ENCODE results near the gene MYO5B.
"Not testable (repeated sequence)": the region's sequence is repeated elsewhere in the genome, so short reads cannot be mapped to it uniquely, and the experiment has no call there.

MYO5B gene

DNA sequence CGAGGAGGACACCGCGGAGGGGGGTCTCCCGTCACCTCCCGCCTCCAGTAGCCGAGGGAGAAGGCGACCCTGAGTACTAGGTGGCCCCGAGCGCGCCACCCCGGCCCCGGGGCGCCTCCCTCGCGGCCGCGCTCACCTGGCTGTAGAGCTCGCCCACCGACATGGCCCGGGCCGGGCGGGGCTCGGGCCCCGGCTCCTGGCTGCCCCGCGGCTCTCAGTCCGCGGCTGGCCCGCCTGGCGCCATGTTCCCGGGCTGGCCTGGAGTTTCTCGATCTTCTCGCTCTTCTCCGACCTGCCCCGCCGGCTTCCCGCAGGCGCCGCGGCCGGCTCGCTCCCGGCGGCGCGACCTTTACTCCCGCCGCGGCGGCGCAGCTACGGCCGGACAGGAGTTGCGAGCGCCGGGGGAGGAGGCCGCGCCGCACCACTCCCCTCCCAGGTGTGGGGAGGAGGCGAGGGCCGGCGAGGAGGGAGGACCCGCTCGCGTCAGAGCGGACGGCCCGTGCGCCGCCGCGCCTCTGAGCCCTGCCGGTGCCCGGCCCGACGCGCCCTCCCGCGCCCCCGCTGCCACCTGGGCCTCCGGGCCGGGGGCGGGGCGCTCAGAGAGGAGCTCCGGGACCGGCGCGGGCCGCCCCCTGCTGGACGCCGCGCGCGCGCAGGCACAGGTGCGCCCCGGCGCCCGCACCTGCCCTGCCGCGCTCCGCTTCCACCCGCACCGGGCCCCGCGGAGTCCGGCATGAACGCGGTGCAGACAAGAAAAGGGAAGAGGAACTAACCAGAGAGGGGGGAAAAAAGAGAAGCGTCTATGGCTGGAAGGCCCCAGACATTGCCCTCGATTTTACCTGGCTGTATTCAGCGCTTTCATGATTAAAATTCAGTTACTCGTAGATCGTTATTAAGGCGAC, at the start of gene MYO5B:
TSS of gene MYO5B (minus strand) at position 517 of the 902 bp plus-strand sequence. CDS start at position 163, 354 bp downstream.
- DNase-seq = peak; percentile 70

DNA sequence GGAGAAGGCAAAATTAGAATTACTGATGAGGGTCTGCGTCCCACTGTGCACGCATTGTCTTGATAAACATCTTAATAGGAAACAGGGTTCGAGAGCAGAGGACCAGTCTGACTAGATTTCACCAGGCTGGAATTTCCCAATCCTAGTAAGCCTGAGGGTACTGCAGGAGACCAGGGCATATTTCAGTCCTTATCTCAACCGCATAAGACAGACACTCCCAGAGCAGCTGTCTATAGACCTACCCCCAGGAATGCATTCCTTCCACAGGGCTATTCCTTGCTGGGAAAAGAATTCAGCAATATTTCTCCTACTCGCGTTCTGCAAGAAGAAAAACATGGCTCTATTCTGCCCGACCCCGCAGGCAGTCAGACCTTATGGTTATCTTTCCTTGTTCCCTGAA, 46.8 kb upstream of the MYO5B start:
- DNase-seq = not testable (repeated sequence)

DNA sequence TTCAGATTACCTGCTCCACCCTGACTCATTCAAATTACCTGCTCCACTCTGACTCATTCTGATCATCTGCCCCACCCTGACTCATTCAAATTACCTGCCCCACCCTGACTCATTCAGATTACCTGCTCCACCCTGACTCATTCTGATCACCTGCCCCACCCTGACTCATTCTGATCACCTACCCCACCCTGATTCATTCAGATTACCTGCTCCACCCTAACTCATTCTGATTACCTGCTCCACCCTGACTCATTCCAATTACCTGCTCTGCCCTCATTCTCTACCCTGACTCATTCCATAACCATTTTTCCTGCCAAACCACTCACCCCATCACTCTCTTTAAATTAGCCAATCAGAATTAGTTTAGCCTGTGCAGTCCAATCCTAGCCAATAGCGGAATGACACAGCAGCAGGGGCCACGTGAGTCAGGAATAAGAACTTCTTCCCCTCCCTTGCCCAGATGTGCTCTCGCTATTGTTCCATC, 45.2 kb upstream of the MYO5B start:
- DNase-seq = no peak

DNA sequence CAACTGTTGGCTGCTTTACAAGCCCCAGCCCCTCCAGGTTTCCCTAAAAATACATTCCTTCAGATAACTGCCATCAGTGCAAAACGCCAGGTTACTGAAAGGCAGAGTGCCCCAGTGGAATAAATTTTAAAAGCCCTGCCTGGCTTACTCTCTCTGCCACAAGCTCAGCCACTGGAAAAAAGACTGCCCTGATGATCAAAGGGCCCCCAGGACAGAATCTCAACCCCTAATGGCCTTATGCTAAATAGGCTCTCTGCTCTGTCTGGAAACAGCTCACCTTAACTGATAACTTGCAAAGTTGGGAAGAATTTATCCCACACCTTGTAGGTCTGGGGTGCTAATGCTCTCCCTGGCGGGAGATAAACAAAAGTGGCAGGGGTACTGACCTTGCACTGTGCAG, 37.5 kb upstream of the MYO5B start:
- DNase-seq = no peak

DNA sequence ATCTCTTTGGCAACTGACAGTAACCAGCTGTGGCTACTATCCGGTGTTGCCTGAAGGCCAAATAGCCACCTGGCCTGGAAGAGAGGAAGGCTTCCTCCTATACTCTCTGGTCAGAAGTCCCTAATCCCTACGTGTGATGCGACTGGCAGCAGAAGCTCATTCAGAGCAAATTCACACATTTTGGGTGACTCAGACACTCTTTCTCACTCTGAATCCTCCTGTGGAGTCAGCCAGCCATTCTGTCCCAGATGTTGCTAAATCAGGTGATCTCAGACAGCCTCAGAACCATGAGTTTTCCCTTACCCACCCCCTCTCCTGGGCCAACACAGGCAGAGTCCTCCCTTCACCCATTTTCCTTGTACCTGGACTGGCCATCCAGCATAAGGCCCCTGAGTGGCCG, 36.7 kb upstream of the MYO5B start:
- DNase-seq = no peak

DNA sequence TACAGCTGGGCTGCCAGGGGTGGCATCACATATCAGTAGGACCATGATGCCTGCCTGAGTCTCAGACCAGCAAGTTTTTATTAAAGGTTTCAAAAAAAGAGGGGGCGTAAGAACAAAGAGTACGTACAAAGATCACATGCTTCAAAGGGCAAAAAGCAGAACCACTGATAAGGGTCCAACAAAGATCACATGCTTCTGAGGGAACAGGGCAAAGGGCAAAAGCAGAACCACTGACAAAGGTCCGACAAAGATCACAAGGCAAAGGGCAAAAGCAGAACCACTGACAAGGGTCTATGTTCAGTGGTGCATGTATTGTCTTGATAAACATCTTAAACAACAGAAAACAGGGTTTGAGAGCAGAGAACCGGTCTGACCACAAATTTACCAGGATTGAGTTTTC, 25.3 kb upstream of the MYO5B start:
- not testable (repeated sequence) for DNase-seq

DNA sequence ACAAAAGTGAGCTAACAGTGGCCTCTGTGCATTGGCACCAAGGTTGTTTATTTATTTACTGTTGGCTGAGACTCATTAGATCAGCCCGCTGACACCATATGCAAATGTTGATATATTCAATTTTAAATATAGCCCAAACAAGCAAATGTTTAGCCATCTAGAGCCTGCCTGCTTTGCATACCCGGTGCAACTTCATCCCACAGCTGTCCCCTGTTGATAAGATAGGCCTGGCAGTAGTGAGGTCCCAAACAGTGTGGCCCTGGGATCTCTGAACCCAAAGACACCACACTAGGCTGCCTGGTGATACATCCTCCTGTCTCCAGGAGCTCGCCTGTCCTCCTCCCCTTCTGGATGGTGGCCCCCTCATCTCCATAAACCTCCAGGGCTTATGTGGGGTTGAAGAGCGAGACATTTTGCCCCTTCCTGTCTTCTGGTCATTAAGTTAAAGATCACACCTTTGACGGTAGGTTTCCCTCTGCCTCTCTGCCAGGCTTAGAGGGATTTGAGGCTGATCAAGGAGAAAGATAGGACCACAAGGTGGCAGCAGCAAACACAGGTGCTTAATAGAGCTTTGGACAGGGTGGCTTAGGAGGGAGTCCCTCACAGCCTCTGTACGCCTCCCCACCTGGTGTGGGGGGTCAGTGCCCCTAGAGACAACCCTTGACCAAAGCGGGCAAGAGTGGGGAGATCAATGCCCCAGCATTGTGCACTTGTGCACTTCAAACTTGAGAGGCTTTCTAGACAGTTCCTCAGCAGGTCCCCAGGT, 23.7 kb upstream of the MYO5B start:
- no peak for DNase-seq

DNA sequence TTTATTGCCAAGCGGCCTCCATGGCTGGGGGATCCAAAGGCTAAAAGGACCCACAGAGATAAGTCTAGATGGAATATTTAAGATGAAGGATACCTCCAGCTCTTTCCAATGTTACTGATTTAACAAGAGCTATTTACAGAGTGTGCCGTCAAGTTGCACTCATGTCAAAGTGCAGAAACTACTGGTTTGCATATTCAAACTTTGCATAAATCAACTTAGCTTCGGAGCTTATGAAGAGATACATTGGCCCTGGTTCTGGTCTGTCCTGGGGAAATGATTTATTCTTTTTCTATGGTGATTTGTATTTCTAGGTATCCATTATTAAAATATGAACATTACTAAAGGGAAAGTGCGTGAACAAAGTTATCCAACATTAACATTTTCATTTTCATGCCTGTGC, 14.4 kb upstream of the MYO5B start:
- no peak for DNase-seq

DNA sequence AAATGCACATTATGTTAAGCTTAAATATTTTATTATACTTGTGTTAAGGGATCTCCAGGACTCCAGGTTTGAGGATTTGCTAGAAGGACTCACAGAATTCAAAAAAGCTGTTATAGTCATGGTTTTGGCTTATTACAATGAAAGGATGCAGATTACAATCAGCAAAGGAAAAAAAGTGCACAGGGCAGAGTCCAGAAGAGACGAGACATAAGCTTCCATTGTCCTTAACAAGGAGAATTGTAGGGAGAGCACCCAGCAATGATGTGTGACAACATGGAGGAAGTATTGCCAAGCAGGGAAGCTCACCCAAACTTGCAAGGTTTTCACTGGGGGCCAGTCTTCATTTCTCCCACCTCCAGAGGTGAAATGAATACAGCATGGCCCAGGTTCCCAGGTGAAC, 12.8 kb upstream of the MYO5B start:
- DNase-seq = no peak

DNA sequence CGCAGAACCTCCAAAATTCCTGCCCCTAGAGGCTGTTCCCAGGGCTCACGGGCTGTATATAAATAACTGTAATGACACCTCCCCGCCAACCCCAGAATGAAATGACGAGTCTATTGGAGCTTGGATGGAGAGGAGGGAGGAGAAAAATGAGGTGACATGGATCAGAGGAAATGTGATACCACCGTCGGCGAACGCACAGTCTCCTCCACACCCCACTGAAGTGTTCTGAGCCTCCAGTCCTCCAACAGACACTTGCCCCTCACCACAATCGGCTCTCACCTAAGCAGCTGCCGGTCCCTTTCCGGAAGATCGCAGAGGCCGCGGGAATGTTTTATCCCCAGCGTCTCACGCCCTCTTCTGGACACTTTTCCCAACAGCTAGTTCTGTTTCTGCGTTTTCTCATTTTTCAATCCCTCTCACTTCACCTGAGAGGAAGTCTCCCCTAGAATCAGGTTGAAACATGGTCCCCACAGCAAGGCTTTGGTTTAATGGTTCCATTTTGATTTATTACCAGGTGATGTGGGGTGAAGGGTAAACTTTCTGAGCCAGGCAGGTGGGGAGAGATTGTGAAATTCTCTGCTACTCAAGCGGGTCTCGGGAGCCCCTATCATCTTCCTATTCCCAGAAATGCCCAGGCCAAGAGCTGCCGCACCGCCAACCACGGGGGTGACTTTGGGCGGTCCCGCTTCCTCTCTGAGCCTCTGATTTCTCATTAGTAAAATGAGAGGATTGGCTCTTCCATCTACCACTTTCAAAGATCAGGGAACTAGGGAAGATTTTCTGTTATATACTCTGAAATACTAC, 9.1 kb upstream of the MYO5B start:
- peak; percentile 42 for DNase-seq

DNA sequence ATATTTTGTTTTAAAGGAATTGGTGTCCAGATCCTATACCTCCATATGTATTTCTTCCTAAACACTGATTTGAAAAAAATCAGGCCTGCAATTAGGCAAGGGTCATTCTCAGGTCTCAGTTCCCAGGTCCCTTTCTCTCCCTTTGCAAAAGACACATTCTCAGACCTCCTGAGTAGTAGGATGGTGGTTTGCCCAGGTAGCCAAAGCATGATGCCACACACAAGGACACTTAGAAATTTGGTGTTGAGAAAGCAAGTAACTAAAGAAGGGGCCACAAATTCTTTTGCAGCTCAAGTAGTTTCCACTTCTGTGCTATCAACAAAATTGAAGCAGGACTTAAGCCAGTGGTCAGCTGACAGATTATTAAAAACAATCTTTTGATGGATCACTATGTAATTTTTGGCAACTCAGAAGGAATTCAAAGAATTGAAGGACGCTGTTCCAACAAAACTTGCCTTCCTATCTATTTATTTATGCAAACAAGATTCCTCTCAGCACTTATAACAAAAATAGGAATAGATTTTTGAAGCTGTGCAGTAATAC, 6.6 kb upstream of the MYO5B start:
- DNase-seq = no peak

DNA sequence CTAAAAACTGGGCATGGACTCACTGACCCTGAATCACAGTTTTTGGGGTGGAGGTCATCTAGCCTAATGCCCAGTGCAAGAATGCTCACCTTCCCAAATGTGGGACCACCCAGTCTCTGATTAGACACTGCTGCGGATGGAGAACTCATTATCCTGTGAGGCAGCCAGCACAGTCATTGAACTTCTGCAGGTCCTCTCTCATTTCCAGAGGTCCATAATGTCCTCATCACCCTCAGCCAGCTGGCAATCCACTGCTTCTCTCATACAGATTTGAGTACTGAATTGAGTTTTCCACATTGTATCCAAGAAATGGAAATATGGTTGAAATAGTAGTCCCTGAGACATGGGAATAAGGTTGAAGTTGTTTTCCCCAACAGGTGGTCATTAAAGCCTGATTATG, 5.0 kb upstream of the MYO5B start:
- DNase-seq = no peak

DNA sequence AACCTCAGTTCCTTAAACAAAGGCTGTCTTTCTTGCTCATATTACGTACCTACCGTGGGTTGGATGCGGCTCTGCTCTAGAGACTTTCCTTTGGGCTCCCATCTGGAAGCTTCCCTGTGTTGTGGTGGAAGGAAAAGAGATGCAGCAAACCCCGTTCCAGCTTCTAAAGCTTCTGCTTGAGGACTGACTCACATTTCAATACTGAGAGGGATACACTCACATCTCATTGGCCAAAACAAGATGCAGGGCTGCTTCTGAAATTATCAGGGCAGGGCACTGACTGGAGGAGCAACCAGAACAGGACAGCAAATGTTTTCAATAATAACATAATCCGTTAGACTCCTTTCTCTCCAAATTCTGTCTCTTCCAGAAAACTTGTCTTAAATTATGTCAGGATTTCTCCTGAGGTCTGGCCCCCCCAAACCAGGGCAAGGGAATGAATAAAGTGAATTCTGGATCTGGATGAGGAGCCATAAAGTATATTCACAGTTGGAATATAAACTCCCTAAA, 4.5 kb upstream of the MYO5B start:
- DNase-seq = no peak

DNA sequence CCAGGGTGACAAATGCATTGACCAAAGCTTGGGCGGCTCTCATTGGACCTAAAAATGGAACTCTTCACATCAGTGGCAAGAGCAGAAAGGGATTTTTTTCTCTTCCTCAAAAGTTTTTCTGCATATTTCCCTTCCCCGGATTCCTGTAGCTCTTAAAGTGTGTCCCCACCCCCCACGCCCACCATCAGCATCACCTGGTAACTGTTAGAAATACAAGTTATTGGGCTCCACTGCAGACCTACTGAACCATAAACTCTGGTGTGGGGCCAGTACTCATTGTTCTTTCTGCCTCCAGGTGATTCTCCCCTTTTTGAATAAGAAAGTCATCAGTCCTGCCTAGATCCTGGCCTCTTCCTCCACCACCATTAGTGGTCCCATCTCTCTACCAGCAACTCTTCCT, 1.3 kb upstream of the MYO5B start:
- DNase-seq = no peak

DNA sequence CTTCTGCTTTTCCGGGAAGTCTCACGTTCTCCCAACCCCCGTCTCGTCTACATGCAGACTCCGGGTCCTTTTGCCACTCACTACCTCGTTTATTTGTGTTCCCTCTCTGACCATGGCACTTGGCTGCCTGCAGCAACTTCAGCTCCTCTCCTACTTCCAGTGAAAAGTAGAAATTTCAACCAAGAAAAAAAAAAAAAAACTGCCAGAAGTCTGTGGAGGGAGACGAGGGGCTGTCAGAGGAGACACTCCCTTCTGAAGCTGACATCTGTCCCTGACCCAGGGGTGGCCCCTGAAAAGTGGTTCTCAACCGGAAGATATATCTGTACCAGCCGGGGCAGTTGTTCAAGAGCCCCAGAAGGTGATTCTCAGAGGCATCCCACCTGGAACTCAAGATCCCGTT, 742 bp upstream of the MYO5B start:
- no peak for DNase-seq

DNA sequence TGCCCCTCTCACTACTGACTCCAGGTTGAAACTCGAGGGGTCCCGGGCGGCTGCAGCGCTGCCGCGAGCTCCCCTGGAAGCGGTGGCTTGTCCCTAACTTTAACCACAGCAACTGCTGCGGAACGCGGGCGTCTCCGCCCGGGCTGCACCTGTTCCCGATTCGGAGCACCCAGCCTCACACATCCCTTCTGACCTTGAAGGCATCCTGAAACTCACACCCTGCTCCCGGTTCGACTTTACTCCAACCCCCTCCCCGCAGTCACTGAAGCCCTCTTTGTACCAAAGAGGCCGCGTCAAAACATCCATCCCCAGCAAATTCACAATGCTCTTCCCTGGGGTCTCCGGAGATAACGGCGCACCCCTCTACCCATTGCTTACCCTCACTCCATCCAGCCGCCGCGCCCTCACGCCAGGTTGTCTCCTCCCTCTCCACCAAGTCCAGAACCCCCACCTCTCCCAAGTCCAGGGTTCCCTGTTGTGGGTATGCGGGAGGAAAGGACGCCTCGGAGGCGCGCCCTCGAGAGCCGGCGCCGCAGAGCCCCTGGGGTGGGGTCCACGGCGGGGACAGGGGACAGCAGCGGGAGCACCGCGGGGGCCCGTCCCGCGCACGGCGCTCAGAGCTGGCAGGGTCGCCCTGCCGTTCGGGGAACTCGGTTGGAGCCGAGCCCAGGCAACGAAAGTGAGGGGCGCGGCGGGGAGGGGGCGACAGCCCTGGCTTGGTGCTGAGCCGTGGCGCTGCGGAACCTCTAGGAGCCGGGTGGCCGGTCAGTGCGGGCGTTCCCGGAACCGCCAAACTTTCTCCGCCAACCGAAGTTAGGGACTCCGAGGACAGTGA, 934 bp downstream of the MYO5B start:
- peak; percentile 25 for DNase-seq

DNA sequence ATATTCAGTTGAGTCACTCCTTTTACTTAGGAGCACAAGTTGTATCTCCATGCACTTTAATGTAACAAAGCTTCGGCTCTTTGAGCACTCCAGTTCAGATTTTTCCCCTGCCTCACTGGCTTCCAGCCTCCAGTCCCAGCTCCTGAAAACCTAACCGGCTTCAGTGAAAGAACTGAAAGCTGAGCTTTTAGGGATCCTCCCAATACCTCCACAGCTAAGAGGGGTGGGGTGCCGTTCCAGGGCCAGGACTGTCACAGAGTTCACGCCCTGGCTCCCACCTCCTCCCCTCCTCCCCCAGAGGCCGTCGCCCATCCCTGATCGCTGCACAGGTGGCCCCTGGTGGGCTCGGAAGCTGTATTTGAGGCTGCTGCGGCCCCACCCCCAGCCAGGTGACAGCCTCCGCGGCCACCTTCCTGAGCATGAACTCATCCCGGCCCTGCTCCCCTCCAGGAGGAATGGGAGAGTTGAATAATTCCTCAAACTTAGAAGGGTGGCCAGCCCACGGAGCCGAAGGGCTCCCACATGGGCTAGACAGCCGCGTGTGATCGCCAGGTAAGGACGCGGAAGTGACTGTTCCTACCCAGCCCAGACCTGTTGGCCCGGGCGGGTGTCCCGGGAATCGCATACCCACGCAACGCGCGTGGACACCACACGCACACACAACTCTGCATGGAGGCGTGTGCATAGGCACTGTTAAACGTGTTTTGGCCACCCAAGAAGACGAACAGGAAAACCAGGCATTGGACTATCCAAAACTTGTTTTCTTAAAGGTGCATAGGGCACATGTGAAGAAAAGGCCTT, 1.8 kb downstream of the MYO5B start:
- no peak for DNase-seq

DNA sequence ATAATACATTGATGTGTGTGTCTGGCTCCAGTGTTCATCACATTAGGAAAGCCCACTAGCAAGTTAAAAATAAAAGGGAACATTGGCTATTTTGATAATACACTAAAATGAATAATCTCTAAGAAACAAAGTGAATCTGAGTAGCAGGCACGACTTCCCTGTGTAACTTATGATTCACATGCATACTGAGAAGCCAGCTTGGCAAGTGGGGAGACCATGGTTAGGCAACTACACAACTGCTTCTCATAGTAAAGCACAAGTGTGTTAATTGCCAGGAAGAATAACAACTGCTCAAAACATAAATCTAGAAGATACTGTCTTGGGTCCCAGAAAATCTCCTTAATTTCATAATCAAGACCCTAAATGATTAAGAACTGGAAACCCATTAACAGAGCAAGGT, 4.0 kb downstream of the MYO5B start:
- DNase-seq = no peak

DNA sequence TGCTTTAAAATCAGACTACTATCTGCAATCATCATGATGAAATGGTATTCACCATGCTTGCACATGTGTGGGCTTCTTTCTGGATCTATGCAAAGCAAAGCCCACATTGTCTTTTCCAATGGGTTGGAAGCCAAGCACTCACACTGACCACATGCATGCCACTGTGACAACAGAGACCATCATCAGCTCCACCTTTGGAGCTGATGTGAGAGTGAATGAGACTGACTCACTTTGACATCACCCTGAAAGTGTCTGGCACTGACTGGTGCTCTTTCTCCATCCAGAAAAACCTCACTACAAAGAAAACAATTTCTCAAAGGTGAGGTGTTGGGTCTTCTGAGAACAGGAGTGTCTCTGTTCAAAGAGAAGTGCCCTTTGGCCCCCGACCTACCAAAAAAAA, 4.7 kb downstream of the MYO5B start:
- DNase-seq = no peak

DNA sequence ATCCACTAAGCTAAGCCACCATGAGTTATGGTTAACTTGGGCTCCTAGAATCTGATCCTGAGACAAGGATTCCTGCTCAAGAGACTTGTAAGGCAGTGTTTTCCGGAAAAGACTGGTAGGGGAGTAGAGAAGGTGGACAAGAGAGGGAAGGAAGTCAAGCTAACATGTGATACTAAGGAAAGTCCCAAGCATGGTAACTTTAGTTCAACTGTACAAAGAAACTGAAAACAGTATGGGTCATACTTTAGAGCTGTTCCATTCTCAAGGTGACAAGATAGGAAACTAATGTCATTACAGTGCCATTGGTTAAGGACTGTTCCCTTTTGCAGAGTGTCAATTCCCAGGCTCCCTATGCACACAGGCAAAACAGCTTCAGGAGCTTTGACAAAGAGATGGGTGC, 5.8 kb downstream of the MYO5B start:
- no peak for DNase-seq

DNA sequence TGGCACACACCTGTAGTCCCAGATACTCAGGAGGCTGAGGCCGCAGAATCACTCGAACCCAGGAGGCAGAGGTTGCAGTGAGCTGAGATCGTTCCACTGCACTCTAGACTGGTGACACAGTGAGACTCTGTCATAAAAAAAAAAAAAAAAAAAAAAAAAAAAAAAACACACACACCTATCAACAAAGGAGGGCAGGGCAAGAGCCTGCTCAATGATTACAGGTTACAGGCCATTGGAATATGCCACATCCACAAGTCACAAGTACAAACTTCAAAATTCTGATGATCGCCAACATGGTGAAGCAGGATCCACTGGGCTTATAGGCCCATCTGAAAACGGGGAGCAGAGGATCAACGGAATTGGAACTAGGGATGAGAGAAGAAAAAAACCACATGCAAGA, 6.3 kb downstream of the MYO5B start:
- no peak for DNase-seq

Data from 8988T (cell line).